GM21825 (cell line): Measurements from ENCODE around the gene CLN3.
A peak's percentile ranks its signal among the peaks of the same experiment; 100 is the strongest.
"Not testable (repeated sequence)": the region's sequence is repeated elsewhere in the genome, so short reads cannot be mapped to it uniquely, and the experiment has no call there.

ENCODE experiments used
- ATAC-seq: cut with Tn5 transposase; IDR thresholded peaks from one replicate; pipeline ENCODE4 v1.9.1; 2021; ENCODE audit warnings: mild to moderate bottlenecking, moderate library complexity; ENCODE audit not compliant: unreplicated experiment

The CLN3 gene

GRCh38 chr16:28491970-28492474, at the start of gene CLN3:
CLN3 (minus strand) TSS chr16:28492074; CDS start chr16:28491759, 315 bp downstream.
- ATAC-seq = peak; percentile 59

GRCh38 chr16:28540346-28540745, 48.5 kb upstream of the CLN3 start:
- no peak for ATAC-seq

- ATAC-seq = no peak
Observed at GRCh38 chr16:28538733-28539596, 47.1 kb upstream of the CLN3 start, which contains the start of gene NUPR1. NUPR1 (minus strand) TSS chr16:28538974; CDS start chr16:28538907, 67 bp downstream.

- no peak for ATAC-seq
Observed at GRCh38 chr16:28537964-28538732, 46.3 kb upstream of the CLN3 start.

GRCh38 chr16:28537076-28537475, 45.2 kb upstream of the CLN3 start:
- ATAC-seq = no peak

GRCh38 chr16:28534542-28535373, 42.9 kb upstream of the CLN3 start:
- no peak for ATAC-seq

GRCh38 chr16:28532940-28533647, 41.2 kb upstream of the CLN3 start:
- no peak for ATAC-seq

- no peak for ATAC-seq
Observed at GRCh38 chr16:28531777-28532744, 40.2 kb upstream of the CLN3 start.

- no peak for ATAC-seq
Observed at GRCh38 chr16:28529124-28529523, 37.2 kb upstream of the CLN3 start.

GRCh38 chr16:28528463-28528867, 36.6 kb upstream of the CLN3 start:
- no peak for ATAC-seq

- no peak for ATAC-seq
Observed at GRCh38 chr16:28527985-28528384, 36.1 kb upstream of the CLN3 start.

- not testable (repeated sequence) for ATAC-seq
Observed at GRCh38 chr16:28527100-28527785, 35.4 kb upstream of the CLN3 start.

- ATAC-seq = no peak
Observed at GRCh38 chr16:28526201-28527099, 34.6 kb upstream of the CLN3 start.

GRCh38 chr16:28524681-28525171, 32.9 kb upstream of the CLN3 start:
- no peak for ATAC-seq

- ATAC-seq = no peak
Observed at GRCh38 chr16:28522792-28523191, 30.9 kb upstream of the CLN3 start.

GRCh38 chr16:28521436-28521835, 29.6 kb upstream of the CLN3 start:
- ATAC-seq = no peak

GRCh38 chr16:28520672-28521071, 28.8 kb upstream of the CLN3 start:
- no peak for ATAC-seq
